GM21619 (cell line): ENCODE data around the gene ATF2.

Experiments
- ATAC-seq: cut with Tn5 transposase; IDR thresholded peaks from one replicate; pipeline ENCODE4 v1.9.1; 2021; ENCODE audit not compliant: unreplicated experiment

ATF2 gene, protein sequence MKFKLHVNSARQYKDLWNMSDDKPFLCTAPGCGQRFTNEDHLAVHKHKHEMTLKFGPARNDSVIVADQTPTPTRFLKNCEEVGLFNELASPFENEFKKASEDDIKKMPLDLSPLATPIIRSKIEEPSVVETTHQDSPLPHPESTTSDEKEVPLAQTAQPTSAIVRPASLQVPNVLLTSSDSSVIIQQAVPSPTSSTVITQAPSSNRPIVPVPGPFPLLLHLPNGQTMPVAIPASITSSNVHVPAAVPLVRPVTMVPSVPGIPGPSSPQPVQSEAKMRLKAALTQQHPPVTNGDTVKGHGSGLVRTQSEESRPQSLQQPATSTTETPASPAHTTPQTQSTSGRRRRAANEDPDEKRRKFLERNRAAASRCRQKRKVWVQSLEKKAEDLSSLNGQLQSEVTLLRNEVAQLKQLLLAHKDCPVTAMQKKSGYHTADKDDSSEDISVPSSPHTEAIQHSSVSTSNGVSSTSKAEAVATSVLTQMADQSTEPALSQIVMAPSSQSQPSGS

GRCh38 chr2:175167792-175168563, at the start of gene ATF2:
ATF2 (minus strand) TSS chr2:175168203; CDS start chr2:175136443, 31,760 bp downstream.
- peak; percentile 94 for ATAC-seq

DNA sequence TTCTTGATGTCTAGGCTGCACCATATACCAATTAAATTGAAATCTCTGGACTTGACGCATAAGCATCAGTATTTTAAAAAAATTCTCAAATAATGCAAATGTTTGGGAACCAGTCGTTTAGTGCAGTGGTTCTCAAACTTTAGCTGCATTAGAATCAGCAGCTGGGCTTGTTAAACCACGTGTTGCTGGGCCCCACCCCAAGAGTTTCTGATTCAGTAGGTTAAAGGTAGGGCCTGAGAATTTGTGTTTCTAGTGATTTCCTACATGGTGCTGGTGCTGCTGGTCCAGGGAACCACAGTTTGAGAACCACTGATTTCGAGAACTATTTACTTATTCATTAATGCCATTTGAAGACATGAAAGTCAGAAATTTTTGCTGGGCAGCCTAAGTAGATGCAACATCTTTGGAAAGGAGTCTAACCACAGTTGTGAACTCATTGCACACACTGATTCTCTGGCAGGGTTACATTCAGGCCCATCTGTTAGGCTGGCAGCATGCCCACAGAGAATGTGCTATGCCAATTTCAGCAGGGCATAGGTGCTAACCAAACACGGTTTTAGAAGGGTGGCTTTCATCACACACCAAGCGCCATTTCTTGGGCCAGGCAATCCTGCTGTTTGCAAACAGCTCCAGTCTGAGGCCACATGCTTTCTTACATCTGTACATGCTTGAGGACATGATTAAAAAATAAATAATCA, 39.9 kb upstream of the ATF2 start:
- ATAC-seq: no peak

GRCh38 chr2:175206866-175207265, 38.9 kb upstream of the ATF2 start:
- no peak for ATAC-seq

GRCh38 chr2:175205523-175205922, 37.5 kb upstream of the ATF2 start:
- no peak for ATAC-seq

DNA sequence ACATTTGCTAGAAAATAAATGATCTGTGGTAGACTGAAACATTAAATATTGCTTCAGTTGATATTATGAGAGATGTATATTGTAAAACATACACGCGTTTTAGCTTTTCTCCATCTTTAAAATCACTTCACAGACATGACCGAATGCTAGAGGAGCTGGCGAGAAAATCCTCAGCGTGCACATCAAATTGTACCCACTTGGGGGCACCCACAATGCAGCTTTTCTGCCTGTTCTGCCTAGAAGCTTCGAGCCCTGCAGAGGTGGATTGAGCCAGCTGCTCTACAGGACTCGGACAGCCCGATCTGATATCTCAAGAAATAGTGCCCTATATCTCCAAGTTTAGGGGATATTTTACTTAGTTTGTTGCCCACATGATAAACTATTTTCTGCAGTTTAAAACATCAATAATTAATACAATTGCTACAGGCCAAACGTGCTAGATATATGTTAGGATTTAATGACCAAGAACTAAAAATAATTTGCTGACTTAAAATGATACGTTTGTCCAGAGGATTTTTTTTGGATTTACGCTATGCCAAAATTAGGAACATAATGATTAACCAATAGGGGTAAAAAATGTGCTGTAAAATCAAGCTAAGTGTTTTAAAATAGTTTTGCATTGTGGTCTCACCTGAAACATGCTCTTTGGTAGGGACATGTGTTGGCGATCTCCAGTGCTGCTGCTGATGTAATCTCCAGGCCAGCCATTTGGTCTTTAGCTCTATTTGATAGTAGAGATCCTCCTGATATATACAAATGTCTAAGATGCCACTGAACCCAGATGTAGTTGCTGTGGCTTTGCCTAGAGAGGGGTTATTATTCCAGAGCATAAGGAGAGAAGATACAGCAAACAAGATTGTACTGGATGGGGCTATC, 35.9 kb upstream of the ATF2 start:
- ATAC-seq: peak; percentile 76

- no peak for ATAC-seq
These were observed 27.0 kb upstream of the ATF2 start for GRCh38 chr2:175195012-175195411.

DNA sequence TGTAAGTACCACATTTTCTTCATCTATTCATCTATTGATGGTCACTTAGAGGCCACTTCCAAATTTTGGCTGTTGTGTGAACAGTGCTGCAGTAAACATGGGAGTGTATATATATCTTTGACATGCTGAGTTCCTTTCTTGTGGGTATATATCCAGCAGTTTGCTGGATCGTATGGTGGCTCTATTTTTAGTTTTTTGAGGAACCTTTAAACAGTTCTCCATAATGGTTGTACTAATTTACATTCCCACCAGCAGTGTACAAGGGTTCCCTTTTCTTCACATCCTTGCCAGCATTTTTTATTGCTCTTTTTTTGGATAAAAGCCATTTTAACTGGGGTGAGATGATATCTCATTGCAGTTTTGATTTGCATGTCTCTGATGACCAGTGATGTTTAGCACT, 20.8 kb upstream of the ATF2 start:
- no peak for ATAC-seq

GRCh38 chr2:175187378-175187777, 19.4 kb upstream of the ATF2 start:
- ATAC-seq: peak; percentile 69

GRCh38 chr2:175183674-175184073, 15.7 kb upstream of the ATF2 start:
- no peak for ATAC-seq

DNA sequence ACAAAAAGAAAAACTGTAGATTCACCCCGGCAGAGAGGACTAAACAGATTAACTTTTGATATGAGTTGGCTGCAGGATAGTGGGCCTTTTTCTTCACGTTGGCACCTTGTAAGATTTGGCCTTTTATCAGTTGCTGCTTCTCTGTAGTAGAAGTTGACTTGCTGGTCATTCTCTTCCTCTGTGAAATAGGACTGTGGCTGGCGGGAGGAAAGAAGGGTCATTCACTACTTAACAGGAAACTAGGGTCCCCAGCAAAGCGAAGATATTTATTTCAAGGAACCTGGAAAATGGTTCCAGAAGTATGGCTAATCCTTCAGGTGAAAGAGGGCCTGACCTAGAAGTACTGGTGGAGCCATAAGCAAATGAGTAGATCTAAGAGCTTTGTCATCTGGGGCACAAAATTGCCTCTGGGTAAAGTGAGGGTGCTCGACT, 13.9 kb upstream of the ATF2 start:
- ATAC-seq: no peak

DNA sequence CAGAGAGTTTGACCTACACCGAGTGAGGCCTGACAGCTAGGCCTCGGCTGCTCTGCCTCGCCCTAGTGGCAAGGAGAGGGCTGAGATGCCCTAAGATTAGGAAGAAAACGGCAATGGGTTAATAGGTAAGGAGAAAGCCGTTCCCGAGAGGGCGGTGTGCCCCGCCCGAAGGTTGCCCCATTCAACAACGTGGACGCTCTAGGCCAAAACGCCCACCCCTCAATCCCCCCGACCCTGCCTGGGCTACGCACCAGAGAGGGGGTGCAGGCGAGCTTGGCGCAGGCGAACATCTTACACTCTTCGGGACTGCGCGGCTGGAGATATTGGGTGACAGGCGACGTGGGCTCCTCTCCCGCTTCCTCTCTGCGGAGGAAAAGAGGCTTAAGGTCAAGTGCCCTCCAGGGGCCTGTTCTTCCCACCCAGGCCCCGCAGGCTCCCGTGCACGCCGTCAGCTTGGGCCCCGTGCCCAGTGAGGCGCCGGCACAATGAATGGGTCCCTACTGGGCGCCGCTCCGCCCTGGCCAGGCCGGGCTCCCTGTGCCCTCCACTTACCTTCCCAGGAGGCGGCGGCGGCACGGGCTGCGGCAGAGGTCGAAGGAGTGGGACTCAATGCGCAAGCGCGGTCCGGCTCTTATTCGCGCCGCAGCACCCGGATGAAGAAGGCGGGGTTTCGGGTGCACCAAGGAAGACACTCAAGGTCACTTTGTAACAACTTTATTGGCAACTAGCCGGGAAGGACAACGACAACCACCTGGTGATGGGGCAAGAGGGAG, 13.3 kb upstream of the ATF2 start, which contains the start of gene ATP5MC3:
TSS of gene ATP5MC3 (minus strand) at position 607 of the 773 bp plus-strand sequence. CDS start at position 290, 317 bp downstream.
- ATAC-seq: peak; percentile 91

- peak; percentile 55 for ATAC-seq
These were observed 12.7 kb upstream of the ATF2 start for GRCh38 chr2:175180701-175181103.

DNA sequence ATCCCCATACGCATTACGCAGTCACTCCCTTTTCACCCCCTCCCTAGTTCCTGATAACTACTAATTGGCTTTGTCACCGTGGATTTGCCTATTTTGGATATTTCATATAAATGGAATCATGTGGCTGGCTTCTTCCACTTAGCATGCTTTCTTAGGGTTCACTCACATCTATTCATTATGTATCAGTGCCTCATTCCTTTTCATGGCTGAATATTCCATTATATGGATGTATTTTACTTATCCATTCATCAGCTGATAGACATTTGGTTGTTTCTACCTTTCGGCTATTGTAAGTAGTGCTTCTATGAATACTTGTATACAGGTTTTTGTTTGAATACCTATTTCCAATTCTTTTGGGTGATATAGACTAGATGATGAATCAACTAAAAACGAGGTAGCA, 8.6 kb upstream of the ATF2 start:
- ATAC-seq: no peak

- no peak for ATAC-seq
These were observed 7.9 kb upstream of the ATF2 start for GRCh38 chr2:175175896-175176295.

DNA sequence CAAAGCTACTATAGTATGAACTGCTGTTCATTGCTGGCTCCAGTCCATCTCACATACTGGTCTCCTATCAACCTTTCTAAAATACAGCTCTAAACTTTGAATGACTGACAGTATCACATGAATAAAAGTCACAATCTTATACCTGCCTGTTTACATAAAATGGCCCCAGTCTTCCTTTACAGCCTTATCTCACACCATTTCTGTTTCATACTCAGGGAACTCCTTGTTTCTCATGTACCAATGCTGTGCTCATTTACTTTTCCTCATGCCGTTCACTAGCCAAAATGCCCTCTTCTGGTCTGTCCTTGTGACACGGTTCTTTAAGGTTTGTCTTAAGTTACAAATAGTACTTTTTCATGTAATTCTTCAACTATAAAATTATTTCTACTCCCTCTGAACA, 7.3 kb upstream of the ATF2 start:
- no peak for ATAC-seq

DNA sequence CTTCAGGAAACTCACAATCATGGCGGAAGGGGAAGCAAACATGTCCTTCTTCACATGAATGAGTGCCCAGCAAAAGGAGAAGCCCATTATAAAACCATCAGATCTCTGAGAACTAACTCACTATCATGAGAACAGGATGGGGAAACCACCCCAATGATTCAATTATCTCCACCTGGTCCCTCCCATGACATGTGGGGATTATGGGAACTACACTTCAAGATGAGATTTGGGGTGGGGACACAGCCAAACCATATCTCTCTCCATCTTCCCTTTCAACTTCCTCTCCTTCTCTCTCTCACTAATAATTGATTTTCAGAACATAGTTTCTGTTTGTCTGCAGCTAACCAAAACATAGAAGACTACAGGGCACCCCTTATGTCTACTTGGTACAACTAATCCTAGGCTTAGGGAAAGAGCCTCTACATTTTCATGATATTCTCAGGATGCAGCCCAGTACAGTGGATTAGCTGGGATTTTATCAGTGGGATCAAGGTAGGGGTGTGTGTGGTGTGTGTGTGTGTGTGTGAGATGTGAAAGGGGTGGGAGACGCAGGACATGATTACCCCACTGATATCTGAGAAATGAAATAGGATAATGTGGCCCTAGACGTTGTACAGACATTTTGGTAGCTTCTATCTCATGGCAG, 2.8 kb upstream of the ATF2 start:
- no peak for ATAC-seq

DNA sequence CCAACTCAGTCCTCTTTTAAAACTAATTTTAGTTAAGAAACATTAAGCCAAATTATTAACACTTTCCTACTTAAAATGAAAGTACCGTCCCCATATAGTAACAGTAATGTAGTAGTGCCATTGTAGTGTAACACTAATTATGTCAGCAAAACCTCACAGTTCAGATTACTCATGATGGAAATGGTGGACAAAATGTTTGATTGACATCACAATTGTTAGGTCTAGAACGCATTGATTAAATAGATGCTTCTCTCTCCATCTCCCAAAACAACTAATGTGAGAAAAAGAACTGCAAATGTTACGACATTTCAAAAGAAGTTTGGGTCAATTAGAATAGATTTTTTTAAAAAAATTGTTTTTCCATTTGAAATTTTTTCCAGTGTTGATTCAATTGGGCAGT, 1.2 kb upstream of the ATF2 start:
- ATAC-seq: no peak

DNA sequence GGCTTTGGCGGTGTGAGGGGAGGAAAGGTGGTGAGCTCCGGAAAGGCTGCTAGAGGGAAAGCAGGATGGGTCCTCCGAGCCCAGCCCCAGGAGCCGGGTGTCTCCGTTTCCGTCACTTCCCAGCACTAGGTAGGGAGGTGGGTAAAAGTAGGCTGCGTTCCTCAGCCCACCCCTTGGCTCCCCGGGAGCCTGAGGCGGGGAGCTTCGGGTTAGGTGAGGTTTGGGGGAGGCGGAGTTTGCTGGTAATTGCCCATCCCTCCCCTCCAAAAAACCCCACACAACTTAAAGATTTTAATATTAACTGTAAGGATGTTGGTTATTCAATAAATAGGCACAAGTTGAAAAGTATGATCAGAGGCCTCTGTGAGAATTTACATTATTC, 552 bp upstream of the ATF2 start:
- peak; percentile 22 for ATAC-seq
